OCI-LY3 (cell line): ENCODE results near the gene C11orf71.

Experiments
- H2AFZ ChIP-seq: fragments of 200-600, 300-600 bp; shearing (Covaris generic); 2 replicates; pipeline ENCODE4 v1.6.0; 2014; ENCODE audit warnings: antibody characterized with exemption, low read depth, low read length
- H3K27ac ChIP-seq: fragments of 200-600, 300-600 bp; sonication (generic); 2 replicates; pipeline ENCODE4 v1.5.1; 2014; ENCODE audit warnings: mild to moderate bottlenecking, low read length, moderate library complexity, mixed read lengths
- H3K27me3 ChIP-seq: fragments of 200-600, 300-600 bp; sonication (generic); 2 replicates; pipeline ENCODE4 v1.6.1; 2014; ENCODE audit warnings: low read depth, low read length, mixed read lengths
- H3K36me3 ChIP-seq: fragments of 200-600, 300-600 bp; sonication (generic); replicated peaks from 2 replicates; pipeline ENCODE3; 2014; ENCODE audit warnings: low read depth, low read length, mixed read lengths
- H3K4me1 ChIP-seq: fragments of 300-600, 200-600 bp; sonication (generic); 2 replicates; pipeline ENCODE4 v1.6.1; 2014; ENCODE audit warnings: low read length, mixed read lengths
- H3K4me2 ChIP-seq: fragments of 200-600, 300-600 bp; sonication (generic); 2 replicates; pipeline ENCODE4 v1.6.1; 2014; ENCODE audit warnings: low read length, mixed read lengths
- H3K4me3 ChIP-seq: fragments of 300-600, 200-600 bp; sonication (generic); 2 replicates; pipeline ENCODE4 v1.5.1; 2014; ENCODE audit warnings: antibody characterized with exemption, mild to moderate bottlenecking, low read length, moderate library complexity
- H3K79me2 ChIP-seq: fragments of 300-600, 200-600 bp; shearing (Covaris generic); 2 replicates; pipeline ENCODE4 v1.6.1; 2014; ENCODE audit warnings: mild to moderate bottlenecking, low read length, mixed read lengths
- H3K9ac ChIP-seq: fragments of 300-600, 200-600 bp; shearing (Covaris generic); 2 replicates; pipeline ENCODE4 v1.6.0; 2014; ENCODE audit warnings: mild to moderate bottlenecking, low read length, moderate library complexity
- H3K9me3 ChIP-seq: fragments of 200-600, 300-600 bp; shearing (Covaris generic); 2 replicates; pipeline ENCODE4 v1.6.1; 2014; ENCODE audit warnings: low read length, mixed read lengths; ENCODE audit not compliant: insufficient read depth
- H4K20me1 ChIP-seq: fragments of 200-600, 300-600 bp; sonication (generic); 2 replicates; pipeline ENCODE4 v1.6.1; 2016; ENCODE audit warnings: low read length, mixed read lengths; ENCODE audit not compliant: insufficient read depth
- EZH2phosphoT487 ChIP-seq: fragments of 200-600 bp; shearing (Covaris generic); IDR thresholded peaks from 2 replicates; pipeline ENCODE4 v1.6.1; 2018; ENCODE audit warnings: antibody characterized with exemption, mixed run types, low read depth
- TF ChIP-seq, protein P1 (sequence below): fragments of 200-600, 300-600 bp; sonication (generic); IDR thresholded peaks from 2 replicates; pipeline ENCODE4 v1.5.1; 2014; ENCODE audit warnings: antibody characterized with exemption, low read length, low read depth

The C11orf71 gene

DNA sequence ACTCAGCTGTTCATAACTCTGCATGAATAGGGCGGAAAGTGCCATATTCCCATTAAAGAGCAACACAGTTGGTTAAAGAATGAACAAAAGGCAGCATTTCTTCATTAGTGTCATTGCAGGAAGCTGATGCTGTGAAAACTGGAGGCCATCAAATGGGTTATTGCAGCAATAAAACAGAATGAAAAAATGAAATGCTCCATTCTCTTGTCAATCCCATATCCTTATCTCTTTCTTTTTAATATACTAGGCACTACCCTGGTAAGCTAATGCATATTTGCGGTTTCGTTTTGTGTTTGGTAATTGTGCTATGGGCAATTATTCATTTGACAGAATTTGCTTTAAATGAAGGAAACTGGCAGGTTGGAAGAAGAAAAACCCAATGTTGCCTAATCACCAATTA is 25.3 kb downstream of the C11orf71 start:
- H3K4me3 ChIP-seq, result no peak overlapping the region
- H3K36me3 ChIP-seq, result no peaks in the 10 kb centered on the region
- H3K27me3 ChIP-seq, result peaks cover 9% of the 10 kb centered on the region
- H3K27ac ChIP-seq, result no peak overlapping the region
- no peaks in the 10 kb centered on the region for H3K79me2 ChIP-seq
- H3K4me1 ChIP-seq, result peaks cover 35% of the 10 kb centered on the region
- H3K9ac ChIP-seq, result no peak overlapping the region
- no peaks in the 10 kb centered on the region for H3K9me3 ChIP-seq
- no peak overlapping the region for H3K4me2 ChIP-seq
- TF ChIP-seq, protein P1, sequence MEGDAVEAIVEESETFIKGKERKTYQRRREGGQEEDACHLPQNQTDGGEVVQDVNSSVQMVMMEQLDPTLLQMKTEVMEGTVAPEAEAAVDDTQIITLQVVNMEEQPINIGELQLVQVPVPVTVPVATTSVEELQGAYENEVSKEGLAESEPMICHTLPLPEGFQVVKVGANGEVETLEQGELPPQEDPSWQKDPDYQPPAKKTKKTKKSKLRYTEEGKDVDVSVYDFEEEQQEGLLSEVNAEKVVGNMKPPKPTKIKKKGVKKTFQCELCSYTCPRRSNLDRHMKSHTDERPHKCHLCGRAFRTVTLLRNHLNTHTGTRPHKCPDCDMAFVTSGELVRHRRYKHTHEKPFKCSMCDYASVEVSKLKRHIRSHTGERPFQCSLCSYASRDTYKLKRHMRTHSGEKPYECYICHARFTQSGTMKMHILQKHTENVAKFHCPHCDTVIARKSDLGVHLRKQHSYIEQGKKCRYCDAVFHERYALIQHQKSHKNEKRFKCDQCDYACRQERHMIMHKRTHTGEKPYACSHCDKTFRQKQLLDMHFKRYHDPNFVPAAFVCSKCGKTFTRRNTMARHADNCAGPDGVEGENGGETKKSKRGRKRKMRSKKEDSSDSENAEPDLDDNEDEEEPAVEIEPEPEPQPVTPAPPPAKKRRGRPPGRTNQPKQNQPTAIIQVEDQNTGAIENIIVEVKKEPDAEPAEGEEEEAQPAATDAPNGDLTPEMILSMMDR, result no peak
- no peak for TF ChIP-seq EZH2phosphoT487
- no peaks in the 10 kb centered on the region for H4K20me1 ChIP-seq
- H2AFZ ChIP-seq, result no peak overlapping the region

DNA sequence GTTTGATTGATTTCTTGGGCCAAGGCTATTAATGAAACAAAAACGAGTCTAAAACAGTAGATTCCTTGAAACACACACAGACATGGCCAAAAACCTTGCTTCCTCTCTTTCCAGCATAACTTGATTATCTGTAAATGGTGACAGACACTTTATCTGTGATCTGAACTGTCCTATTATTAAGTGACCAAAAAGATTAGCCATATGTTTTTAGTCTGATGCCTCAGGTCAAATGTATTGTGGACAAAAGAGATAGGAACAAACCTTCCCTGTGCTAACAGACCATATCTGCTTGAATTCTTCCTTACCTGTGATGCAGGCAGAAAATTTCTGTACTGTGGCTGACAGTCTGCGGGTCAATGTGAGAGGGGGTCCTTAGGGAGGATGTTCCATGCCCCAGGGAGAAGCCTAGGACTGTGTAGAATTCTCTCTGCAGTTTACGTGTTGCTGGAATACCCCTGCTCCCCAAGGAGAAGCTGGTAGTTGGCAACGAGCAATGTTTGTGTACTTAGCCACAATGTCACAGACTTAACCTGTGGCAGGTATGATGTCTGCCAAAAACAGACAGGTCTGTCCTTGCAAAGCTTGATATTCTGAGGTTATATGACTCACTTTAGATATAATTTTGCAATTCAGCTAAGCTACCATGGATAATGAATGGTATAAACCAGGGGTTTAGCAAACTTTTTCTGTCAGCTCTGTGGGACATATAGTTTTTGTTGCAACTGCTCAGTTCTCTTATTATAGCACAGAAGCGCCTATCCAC is 31.2 kb downstream of the C11orf71 start:
- Histone ChIP-seq H2AFZ (no peak overlapping the region), H3K4me2 (no peak overlapping the region), H3K9me3 (no peaks in the 10 kb centered on the region), H3K36me3 (no peaks in the 10 kb centered on the region), H3K4me1 (no peaks in the 10 kb centered on the region), H3K27ac (no peak overlapping the region), H3K4me3 (no peak overlapping the region), H4K20me1 (no peaks in the 10 kb centered on the region), H3K9ac (no peak overlapping the region), H3K79me2 (no peaks in the 10 kb centered on the region), H3K27me3 (peaks cover 28% of the 10 kb centered on the region)
- no peak for TF ChIP-seq EZH2phosphoT487
- TF ChIP-seq, protein P1, result no peak

DNA sequence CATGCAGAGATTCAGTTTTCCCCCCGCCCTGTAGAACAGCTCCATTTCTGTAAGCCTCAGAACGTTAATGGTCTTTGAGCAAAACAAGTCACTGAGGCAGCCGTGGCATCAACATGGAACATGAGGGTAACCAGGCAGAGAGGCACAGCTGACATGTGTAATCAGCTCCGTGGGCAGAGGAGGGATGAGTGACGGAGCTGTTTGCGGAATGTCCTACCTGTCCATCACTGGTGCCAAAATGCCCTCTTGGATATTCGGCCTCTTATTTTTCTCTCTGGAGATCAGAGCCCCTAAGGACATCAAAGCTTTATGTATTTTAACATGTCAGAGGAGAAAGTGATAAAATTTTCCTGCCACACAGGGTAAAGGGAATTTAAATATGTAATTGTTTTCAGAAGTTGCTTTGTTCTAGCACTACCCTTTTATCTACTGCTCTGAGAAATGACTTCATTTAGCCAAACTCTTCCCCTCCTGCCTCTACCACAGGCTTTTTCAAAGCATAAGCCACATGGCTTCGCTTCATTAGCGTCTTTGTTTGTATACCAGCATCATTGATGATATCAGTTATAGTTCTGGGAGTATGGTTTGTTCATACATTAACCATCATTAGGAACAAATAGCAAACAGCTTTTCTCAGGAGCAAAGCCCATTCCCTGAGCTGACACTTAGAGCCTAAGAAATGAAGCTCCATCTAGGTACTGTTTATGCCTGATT is 32.9 kb downstream of the C11orf71 start:
- H3K27me3 ChIP-seq, result peaks cover 23% of the 10 kb centered on the region
- H3K4me1 ChIP-seq, result no peaks in the 10 kb centered on the region
- no peak for TF ChIP-seq EZH2phosphoT487
- TF ChIP-seq, protein P1, result no peak
- no peak overlapping the region for H3K27ac ChIP-seq
- no peaks in the 10 kb centered on the region for H3K79me2 ChIP-seq
- H3K9ac ChIP-seq, result no peak overlapping the region
- no peak overlapping the region for H3K4me2 ChIP-seq
- no peaks in the 10 kb centered on the region for H3K9me3 ChIP-seq
- H2AFZ ChIP-seq, result no peak overlapping the region
- H3K4me3 ChIP-seq, result no peak overlapping the region
- no peaks in the 10 kb centered on the region for H4K20me1 ChIP-seq
- no peaks in the 10 kb centered on the region for H3K36me3 ChIP-seq

DNA sequence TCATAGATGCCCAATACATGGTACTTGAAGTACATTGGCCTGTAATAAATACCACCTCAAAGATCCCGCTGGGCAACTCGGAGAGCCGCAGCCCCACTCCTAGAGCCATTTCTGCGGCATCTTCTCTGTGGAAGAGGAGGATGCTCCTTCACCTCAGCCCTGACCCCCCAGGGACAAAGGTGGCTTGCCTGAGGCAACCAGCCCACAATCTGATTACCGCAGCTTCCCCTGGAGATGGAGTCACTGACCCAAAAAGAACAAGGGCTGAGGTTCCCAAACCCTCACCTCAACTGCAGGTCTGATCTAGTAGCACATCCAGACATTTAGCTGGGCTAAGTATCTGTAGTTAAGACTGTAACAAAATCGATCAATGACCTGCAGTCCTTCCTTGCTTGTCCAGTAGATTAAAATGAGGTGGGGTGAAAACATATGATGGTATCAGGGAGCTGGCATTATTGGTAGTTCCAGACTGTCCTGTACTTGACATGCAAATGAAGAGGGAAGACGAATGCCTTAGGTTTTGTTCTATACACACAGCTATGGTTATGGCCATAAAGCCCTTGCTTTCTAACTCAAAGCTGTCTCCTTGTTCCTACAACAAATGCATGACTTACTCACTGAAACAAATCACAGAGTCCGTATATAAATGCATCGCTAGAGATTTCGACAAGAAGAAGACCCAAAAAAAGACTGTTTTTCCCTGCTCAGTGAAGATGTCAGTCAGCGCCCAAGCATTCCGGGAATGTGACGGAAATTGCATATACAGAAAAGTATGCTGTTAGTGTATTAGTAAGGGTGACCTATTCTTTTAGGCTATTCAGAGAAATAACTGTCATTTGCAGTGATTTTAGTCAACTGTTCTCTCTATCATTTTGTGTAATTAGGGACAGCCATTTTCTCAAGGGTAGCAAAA is 33.7 kb downstream of the C11orf71 start:
- Histone ChIP-seq H3K27me3 (peaks cover 23% of the 10 kb centered on the region), H3K4me1 (no peaks in the 10 kb centered on the region), H3K4me3 (no peak overlapping the region), H3K9me3 (no peaks in the 10 kb centered on the region), H4K20me1 (no peaks in the 10 kb centered on the region), H2AFZ (no peak overlapping the region), H3K4me2 (no peak overlapping the region), H3K79me2 (no peaks in the 10 kb centered on the region), H3K9ac (no peak overlapping the region), H3K27ac (no peak overlapping the region), H3K36me3 (no peaks in the 10 kb centered on the region)
- TF ChIP-seq, protein P1, result no peak
- TF ChIP-seq EZH2phosphoT487, result no peak
